Activated T-helper 1 cell treated with anti-CD3 and anti-CD28 coated beads, Interleukin-12 subunit alpha, Interleukin-12 subunit beta, Interleukin-2, Interleukin-4 antibody, amounts not matched to agents 30 ng/mL and 10 ng/mL and 1 ng/mL, durations not matched to agents 14 hours and 24 hours and 36 hours (primary cell): ENCODE measurements around the gene CHST12. TPM values are rescaled to one million over a fixed set of nuclear protein-coding genes. Genes with fewer than 3 reads are reported as not detected.

Experiments used
- DNase-seq: peaks from one replicate; pipeline ENCODE4 v3.0.0; 2021; ENCODE audit warnings: low spot score
- H3K27ac Mint-ChIP-seq: one replicate; pipeline ENCODE4 v1.8.0; 2021; ENCODE audit warnings: mild to moderate bottlenecking, mixed read lengths
- H3K27me3 Mint-ChIP-seq: one replicate; pipeline ENCODE4 v1.8.0; 2022; ENCODE audit warnings: mild to moderate bottlenecking, moderate library complexity, mixed read lengths; ENCODE audit not compliant: insufficient read depth
- H3K36me3 Mint-ChIP-seq: one replicate; pipeline ENCODE4 v1.8.0; 2021; ENCODE audit warnings: low read depth, mixed read lengths
- H3K4me1 Mint-ChIP-seq: one replicate; pipeline ENCODE4 v1.8.0; 2021; ENCODE audit warnings: low read depth, mixed read lengths
- H3K4me3 Mint-ChIP-seq: one replicate; pipeline ENCODE4 v1.8.0; 2021; ENCODE audit warnings: mild to moderate bottlenecking, moderate library complexity, mixed read lengths
- H3K9me3 Mint-ChIP-seq: one replicate; pipeline ENCODE4 v1.8.0; 2021; ENCODE audit warnings: mixed read lengths
- intact Hi-C: fragments of 100-400 bp; cut with micrococcal nuclease; formaldehyde crosslinking; loops from one replicate; pipeline ENCODE4 v1.15.1; 2024
- total RNA-seq: library from RNA; stranded (reverse); gene quantifications from 2 replicates; pipeline ENCODE4 v1.2.3, GENCODE V29; 2022

Gene CHST12
- total RNA-seq, 1 donor from 2014 or later, result 9.9 TPM

- intact Hi-C loops, result no loop called here
- H3K36me3 Mint-ChIP-seq, result no peaks in the 10 kb centered on the region
- H3K27ac Mint-ChIP-seq, result no peak overlapping the region
- H3K4me3 Mint-ChIP-seq, result no peak overlapping the region
- no peak for DNase-seq
- H3K4me1 Mint-ChIP-seq, result no peaks in the 10 kb centered on the region
- H3K9me3 Mint-ChIP-seq, result no peaks in the 10 kb centered on the region
- peaks cover 9% of the 10 kb centered on the region for H3K27me3 Mint-ChIP-seq
These were observed 86.8 kb downstream of the CHST12 start for GRCh38 chr7:2490181-2490651.

- Mint-ChIP-seq H3K36me3 (no peaks in the 10 kb centered on the region), H3K4me3 (no peak overlapping the region), H3K9me3 (no peaks in the 10 kb centered on the region), H3K4me1 (no peaks in the 10 kb centered on the region), H3K27ac (peak overlapping the region; percentile 31), H3K27me3 (peaks cover 12% of the 10 kb centered on the region)
- DNase-seq, result no peak
- intact Hi-C loops, result no loop called here
These were observed 88.6 kb downstream of the CHST12 start for GRCh38 chr7:2492038-2492437.

- no peaks in the 10 kb centered on the region for H3K36me3 Mint-ChIP-seq
- no peak overlapping the region for H3K27ac Mint-ChIP-seq
- no peaks in the 10 kb centered on the region for H3K4me1 Mint-ChIP-seq
- no peak overlapping the region for H3K4me3 Mint-ChIP-seq
- no peak for DNase-seq
- intact Hi-C loops, result no loop called here
- H3K27me3 Mint-ChIP-seq, result peaks cover 14% of the 10 kb centered on the region
- H3K9me3 Mint-ChIP-seq, result no peaks in the 10 kb centered on the region
These were observed 90.1 kb downstream of the CHST12 start for GRCh38 chr7:2493205-2494164.

GRCh38 chr7:2494191-2495130 lies 91.0 kb downstream of the CHST12 start:
- Mint-ChIP-seq H3K4me3 (no peak overlapping the region), H3K9me3 (no peaks in the 10 kb centered on the region), H3K27me3 (peaks cover 7% of the 10 kb centered on the region), H3K36me3 (no peaks in the 10 kb centered on the region), H3K27ac (no peak overlapping the region), H3K4me1 (no peaks in the 10 kb centered on the region)
- DNase-seq, result no peak
- intact Hi-C loops, result no loop called here

- Mint-ChIP-seq H3K4me3 (no peak overlapping the region), H3K4me1 (no peaks in the 10 kb centered on the region), H3K27ac (no peak overlapping the region), H3K36me3 (no peaks in the 10 kb centered on the region), H3K9me3 (no peaks in the 10 kb centered on the region), H3K27me3 (peaks cover 5% of the 10 kb centered on the region)
- intact Hi-C loops, result no loop called here
- no peak for DNase-seq
These were observed 92.2 kb downstream of the CHST12 start for GRCh38 chr7:2495418-2496299.

GRCh38 chr7:2496375-2496774 lies 93.0 kb downstream of the CHST12 start:
- Mint-ChIP-seq H3K9me3 (no peaks in the 10 kb centered on the region), H3K4me3 (no peak overlapping the region), H3K27me3 (peaks cover 5% of the 10 kb centered on the region), H3K4me1 (no peaks in the 10 kb centered on the region), H3K27ac (no peak overlapping the region), H3K36me3 (no peaks in the 10 kb centered on the region)
- intact Hi-C loops, result no loop called here
- no peak for DNase-seq

GRCh38 chr7:2497065-2497464 lies 93.7 kb downstream of the CHST12 start:
- Mint-ChIP-seq H3K9me3 (no peaks in the 10 kb centered on the region), H3K4me1 (no peaks in the 10 kb centered on the region), H3K27me3 (peaks cover 5% of the 10 kb centered on the region), H3K4me3 (no peak overlapping the region), H3K27ac (no peak overlapping the region), H3K36me3 (no peaks in the 10 kb centered on the region)
- no peak for DNase-seq
- intact Hi-C loops, result no loop called here

GRCh38 chr7:2497500-2498336 lies 94.3 kb downstream of the CHST12 start:
- DNase-seq, result no peak
- Mint-ChIP-seq H3K36me3 (no peaks in the 10 kb centered on the region), H3K27me3 (peaks cover 5% of the 10 kb centered on the region), H3K27ac (no peak overlapping the region), H3K9me3 (no peaks in the 10 kb centered on the region), H3K4me3 (no peak overlapping the region), H3K4me1 (no peaks in the 10 kb centered on the region)
- intact Hi-C loops, result loop anchor here (1.0 kb wide), 1 partner anchor 45 kb away; no protein-coding TSS in a partner anchor

Other genes starting within 250 kb of the CHST12 start
- 56.2 and 56.4 TPM in 2 replicates for gene MAD1L1, start 170.7 kb upstream of the CHST12 start, total RNA-seq
- 47.8 and 48.6 TPM in 2 replicates for gene MRM2, start 161.4 kb upstream of the CHST12 start, total RNA-seq
- 74.9 TPM in 2 replicates for gene NUDT1, start 161.4 kb upstream of the CHST12 start, total RNA-seq
- gene SNX8, start 89.2 kb upstream of the CHST12 start, total RNA-seq, result 40.8 and 41.8 TPM in 2 replicates
- 269 and 270 TPM in 2 replicates for gene EIF3B, start 48.8 kb upstream of the CHST12 start, total RNA-seq
- not detected in 2 replicates for gene GRIFIN, start 72.8 kb downstream of the CHST12 start, total RNA-seq
- 34.8 and 34.9 TPM in 2 replicates for gene LFNG, start 116.2 kb downstream of the CHST12 start, total RNA-seq
- 39.2 and 42.9 TPM in 2 replicates for gene BRAT1, start 151.9 kb downstream of the CHST12 start, total RNA-seq
- gene IQCE, start 155.4 kb downstream of the CHST12 start, total RNA-seq, result 10.5 and 11.1 TPM in 2 replicates
- gene TTYH3, start 228.4 kb downstream of the CHST12 start, total RNA-seq, result 30.6 and 32.0 TPM in 2 replicates